ENCODE results near the gene SH3D19. TPM values are rescaled to one million over a fixed set of nuclear protein-coding genes. Genes with fewer than 3 reads are reported as not detected.

SH3D19 gene, protein sequence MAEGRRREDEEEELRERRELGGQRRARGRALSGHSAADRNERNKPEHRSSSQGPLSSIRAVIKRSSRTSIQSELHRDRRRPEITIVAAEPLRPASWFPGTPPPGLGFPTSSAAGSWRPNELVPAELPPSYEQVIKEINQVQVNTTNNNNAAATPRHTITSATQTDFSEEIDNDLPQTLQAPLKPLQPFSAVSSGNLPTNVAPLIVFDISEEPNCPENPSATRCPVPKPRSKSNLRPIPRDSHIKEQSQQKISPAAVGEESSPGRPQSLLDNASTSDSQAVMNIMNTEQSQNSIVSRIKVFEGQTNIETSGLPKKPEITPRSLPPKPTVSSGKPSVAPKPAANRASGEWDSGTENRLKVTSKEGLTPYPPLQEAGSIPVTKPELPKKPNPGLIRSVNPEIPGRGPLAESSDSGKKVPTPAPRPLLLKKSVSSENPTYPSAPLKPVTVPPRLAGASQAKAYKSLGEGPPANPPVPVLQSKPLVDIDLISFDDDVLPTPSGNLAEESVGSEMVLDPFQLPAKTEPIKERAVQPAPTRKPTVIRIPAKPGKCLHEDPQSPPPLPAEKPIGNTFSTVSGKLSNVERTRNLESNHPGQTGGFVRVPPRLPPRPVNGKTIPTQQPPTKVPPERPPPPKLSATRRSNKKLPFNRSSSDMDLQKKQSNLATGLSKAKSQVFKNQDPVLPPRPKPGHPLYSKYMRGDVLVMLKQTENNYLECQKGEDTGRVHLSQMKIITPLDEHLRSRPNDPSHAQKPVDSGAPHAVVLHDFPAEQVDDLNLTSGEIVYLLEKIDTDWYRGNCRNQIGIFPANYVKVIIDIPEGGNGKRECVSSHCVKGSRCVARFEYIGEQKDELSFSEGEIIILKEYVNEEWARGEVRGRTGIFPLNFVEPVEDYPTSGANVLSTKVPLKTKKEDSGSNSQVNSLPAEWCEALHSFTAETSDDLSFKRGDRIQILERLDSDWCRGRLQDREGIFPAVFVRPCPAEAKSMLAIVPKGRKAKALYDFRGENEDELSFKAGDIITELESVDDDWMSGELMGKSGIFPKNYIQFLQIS
- 25.2 and 26.5 TPM in 2 replicates for total RNA-seq

DNA sequence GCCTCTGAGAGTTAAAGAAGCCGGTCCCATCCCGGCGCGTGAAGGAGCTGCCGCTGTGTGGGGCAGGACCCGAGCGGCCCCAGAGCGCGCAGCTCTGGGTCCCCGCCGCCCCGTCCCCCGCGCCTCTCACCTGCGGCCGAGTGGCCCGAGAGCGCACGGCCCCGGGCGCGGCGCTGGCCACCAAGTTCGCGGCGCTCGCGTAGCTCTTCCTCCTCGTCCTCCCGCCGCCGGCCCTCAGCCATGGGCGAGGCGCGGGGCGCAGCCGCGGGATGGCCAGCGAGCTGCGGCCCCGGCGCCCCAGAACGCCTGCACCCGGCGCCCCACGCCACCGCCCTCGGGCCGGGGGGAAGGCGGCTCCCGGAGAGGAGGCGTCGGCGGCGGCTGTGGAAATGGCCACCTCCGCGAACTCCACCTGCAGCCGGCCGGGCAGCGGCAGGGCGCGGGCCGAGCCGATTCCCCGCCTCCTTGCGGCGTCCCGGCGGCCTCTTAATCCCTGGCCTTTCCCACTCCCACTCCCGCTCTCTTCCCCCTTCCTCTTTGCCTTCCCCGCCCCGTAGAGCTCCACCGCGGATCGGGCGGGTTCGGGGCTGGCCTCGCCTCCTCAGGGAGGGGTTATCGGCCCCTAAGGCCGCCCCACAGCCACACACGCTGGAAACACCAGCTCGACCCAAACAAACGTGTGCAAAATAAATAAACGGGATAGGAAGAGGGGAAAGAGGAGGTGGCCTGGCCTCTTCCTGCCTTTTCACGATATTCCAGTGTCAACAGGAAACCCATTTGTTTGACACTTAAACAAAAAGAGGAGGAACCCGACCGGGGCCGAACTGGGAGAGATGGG is at the start of gene SH3D19:
SH3D19 (minus strand) TSS at position 495 of the 838 bp plus-strand sequence; CDS start at position 242, 253 bp downstream.

GRCh38 chr4:151276787-151277562 is 48.4 kb downstream of the SH3D19 start, which contains the start of gene PRSS48:
PRSS48 (plus strand) TSS chr4:151277161; CDS start chr4:151277173, 12 bp downstream.

GRCh38 chr4:151099229-151099975 is 226.0 kb downstream of the SH3D19 start, which contains the start of gene RPS3A:
RPS3A (plus strand) TSS chr4:151099628; CDS start chr4:151099653, 25 bp downstream.

Other genes with a start within 250 kb of the SH3D19 start
- 3,652 and 4,285 TPM in 2 replicates for gene RPS3A, start 226.0 kb downstream of the SH3D19 start, total RNA-seq
- gene PRSS48, start 48.4 kb downstream of the SH3D19 start, total RNA-seq = not detected in 2 replicates
- gene FHIP1A, start 83.6 kb upstream of the SH3D19 start, total RNA-seq = 17.2 and 18.8 TPM in 2 replicates

All from hair follicular keratinocyte (primary cell).